Left lung (tissue), 10 donors: ENCODE measurements around the gene LY6G5C. TPM values are rescaled to one million over a fixed set of nuclear protein-coding genes. Genes with fewer than 3 reads are reported as not detected.

ENCODE experiments used
- ATAC-seq: fragments of 200-7000 bp; cut with Tn5 transposase; one replicate; pipeline ENCODE4 v1.9.1; 2020; ENCODE audit warnings: moderate library complexity
- DNase-seq, 4 donors: peaks; one replicate each; pipeline ENCODE4 v3.0.0-alpha.2; 2013 to 2020
- H3K27ac ChIP-seq, 2 donors: fragments of 200-600 bp; sonication (generic) in 1 of 2; one replicate each; pipeline versions ENCODE4 v1.5.0 to v1.8.0; 2020 to 2021
- H3K27me3 ChIP-seq, 2 donors: fragments of 200-600 bp; sonication (generic) in 1 of 2; one replicate each; pipeline versions ENCODE4 v1.5.0 to v1.8.0; 2020 to 2021
- H3K36me3 ChIP-seq, 2 donors: fragments of 200-600 bp; sonication (generic) in 1 of 2; one replicate each; pipeline versions ENCODE4 v1.5.0 to v1.8.0; 2020 to 2021
- H3K4me1 ChIP-seq, 2 donors: fragments of 200-600 bp; one replicate each; pipeline ENCODE4 v1.8.0; 2021
- H3K4me3 ChIP-seq, 2 donors: fragments of 200-600 bp; sonication (generic) in 1 of 2; one replicate each; pipeline versions ENCODE4 v1.5.0 to v1.8.0; 2020 to 2021; ENCODE audit warnings: mild to moderate bottlenecking in 1 of 2
- H3K9me3 ChIP-seq, 2 donors: fragments of 200-600 bp; sonication (generic) in 1 of 2; one replicate each; pipeline versions ENCODE4 v1.5.0 to v1.8.0; 2020 to 2021
- intact Hi-C, 2 donors: fragments of 100-400 bp; cut with DNase I; formaldehyde crosslinking; loops; one replicate each; pipeline versions ENCODE4 v1.11.2 to v1.14.2; 2022
- polyA plus RNA-seq, 6 donors: library from polyadenylated mRNA; unstranded; fragments of 120-200 nt; gene quantifications; one replicate each; pipeline ENCODE4 v1.2.1, GENCODE V29; 2013; ENCODE audit not compliant: insufficient read length in 6 of 6
- total RNA-seq, 2 donors: library from RNA; stranded (reverse); fragmentation: NEBNext Ultra II Directional; extraction: Animal tissue kit (Norgen Biotek cat#: 25700); gene quantifications; one replicate each; pipeline ENCODE4 v1.2.1, GENCODE V29; 2021
- TF ChIP-seq, protein P1 (sequence below), 2 donors: fragments of 200-600 bp; sonication (generic) in 1 of 2; IDR thresholded peaks; one replicate each; pipeline versions ENCODE4 v1.5.0 to v1.8.0; 2021; ENCODE audit warnings: antibody characterized with exemption in 2 of 2
- donor health status: DM: no; HTN: yes; CAD: no.
- donor health status: DM: no; HTN: no; CAD: no.

LY6G5C gene
- total and polyA plus RNA-seq, 8 donors: 2.9 to 6.3 (median 3.7) TPM

DNA sequence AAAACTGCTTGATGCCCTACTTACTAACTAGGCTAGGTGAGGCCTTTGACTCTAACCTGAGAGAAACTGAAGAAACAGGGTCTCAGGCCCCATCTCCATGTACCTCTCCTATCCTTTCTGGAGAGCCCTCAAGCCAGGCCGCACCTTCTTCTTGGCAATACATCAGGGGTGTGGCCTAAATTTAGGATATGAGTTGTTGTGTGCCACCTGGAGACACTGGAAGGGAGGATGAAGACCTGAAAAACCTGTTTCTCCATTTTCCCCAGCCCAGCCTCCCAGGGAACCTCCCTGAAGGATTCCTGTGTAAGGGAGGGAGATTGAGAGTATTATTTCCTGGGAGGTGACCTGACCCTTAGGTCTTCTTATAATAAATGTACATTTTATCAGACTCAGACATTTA, 37.4 kb upstream of the LY6G5C start:
- peak in 1 of 4 donors; percentile 69 for DNase-seq
- Histone ChIP-seq H3K27me3 (no peaks in the 10 kb centered on the region), H3K27ac (no peak overlapping the region), H3K9me3 (no peaks in the 10 kb centered on the region), H3K4me1 (no peaks in the 10 kb centered on the region), H3K36me3 (no peaks in the 10 kb centered on the region), H3K4me3 (no peak overlapping the region)
- ATAC-seq: peak; percentile 88
- TF ChIP-seq, protein P1, sequence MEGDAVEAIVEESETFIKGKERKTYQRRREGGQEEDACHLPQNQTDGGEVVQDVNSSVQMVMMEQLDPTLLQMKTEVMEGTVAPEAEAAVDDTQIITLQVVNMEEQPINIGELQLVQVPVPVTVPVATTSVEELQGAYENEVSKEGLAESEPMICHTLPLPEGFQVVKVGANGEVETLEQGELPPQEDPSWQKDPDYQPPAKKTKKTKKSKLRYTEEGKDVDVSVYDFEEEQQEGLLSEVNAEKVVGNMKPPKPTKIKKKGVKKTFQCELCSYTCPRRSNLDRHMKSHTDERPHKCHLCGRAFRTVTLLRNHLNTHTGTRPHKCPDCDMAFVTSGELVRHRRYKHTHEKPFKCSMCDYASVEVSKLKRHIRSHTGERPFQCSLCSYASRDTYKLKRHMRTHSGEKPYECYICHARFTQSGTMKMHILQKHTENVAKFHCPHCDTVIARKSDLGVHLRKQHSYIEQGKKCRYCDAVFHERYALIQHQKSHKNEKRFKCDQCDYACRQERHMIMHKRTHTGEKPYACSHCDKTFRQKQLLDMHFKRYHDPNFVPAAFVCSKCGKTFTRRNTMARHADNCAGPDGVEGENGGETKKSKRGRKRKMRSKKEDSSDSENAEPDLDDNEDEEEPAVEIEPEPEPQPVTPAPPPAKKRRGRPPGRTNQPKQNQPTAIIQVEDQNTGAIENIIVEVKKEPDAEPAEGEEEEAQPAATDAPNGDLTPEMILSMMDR (IDR thresholded peaks at IDR 0.05): no peak
- intact Hi-C loops: no loop called here

DNA sequence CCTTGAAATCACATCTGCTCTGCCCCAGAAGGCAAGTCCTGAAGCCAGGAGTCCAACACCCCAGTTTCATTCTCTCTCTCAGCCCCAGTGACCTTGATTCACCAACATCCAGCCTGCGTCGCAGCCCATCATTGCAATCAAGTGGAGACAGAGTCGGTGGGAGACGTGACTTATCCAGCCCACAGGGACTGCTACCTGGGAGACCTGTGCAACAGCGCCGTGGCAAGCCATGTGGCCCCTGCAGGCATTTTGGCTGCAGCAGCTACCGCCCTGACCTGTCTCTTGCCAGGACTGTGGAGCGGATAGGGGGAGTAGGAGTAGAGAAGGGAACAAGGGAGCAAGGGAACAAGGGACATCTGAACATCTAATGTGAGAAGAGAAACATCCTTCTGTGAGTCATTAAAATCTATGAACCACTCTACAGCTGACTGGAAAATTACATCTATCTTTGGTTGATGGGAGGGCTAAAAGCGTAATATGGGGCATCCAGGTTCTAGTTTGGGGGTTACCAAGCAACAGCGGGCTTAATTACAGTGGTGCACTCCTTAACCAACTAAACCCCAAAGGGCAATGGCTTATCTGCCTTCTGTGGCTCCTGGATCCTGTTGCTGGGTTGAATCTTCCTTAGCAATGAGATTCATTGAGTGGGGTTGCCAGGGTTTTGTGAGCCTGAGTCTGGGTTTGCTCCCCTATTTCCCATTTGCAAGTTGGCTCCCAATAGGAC, 36.8 kb upstream of the LY6G5C start:
- DNase-seq: no peak
- Histone ChIP-seq H3K9me3 (no peaks in the 10 kb centered on the region), H3K27me3 (no peaks in the 10 kb centered on the region), H3K4me3 (no peak overlapping the region), H3K27ac (no peak overlapping the region), H3K4me1 (no peaks in the 10 kb centered on the region), H3K36me3 (no peaks in the 10 kb centered on the region)
- intact Hi-C loops: no loop called here
- TF ChIP-seq, protein P1 (IDR thresholded peaks at IDR 0.05): no peak
- ATAC-seq: peak; percentile 25

DNA sequence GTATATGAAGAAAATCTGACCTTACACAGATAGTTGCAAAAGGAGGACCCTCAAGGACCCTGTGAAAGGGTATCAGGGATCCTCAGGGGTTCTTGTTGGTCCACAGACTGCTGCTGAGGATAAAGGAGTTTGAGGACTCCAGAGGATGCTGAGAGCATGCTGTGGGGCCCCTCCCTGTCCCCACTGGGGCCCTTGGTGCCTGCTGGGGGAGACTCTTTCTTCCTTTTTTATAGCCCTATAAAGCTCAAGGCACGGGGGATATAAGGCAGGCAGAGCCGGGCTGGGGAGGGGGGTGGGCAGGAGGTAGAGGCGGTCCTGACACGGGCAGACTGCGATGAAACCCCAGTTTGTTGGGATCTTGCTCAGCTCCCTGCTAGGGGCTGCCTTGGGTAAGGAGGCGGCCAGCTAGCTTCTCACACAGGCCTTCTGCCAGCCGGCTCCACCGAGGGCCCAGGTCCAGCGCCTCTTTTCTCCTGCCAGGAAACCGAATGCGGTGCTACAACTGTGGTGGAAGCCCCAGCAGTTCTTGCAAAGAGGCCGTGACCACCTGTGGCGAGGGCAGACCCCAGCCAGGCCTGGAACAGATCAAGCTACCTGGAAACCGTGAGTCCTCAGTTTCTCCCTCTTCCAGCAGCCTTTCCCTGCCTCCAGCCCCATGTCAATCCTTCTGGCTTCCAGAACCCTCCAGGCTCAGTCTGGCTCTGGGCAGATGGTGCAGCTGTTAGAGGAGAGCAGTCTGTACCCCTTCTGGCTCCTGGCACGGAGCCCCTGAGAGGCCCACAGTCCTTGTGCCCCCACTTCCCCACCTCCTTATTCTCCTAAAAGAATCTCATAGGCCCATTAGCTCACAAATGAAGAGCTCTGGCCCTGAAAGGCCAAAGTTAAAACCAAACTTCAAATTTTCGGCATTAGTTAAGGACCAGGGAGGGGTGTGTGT, 34.4 kb upstream of the LY6G5C start, which contains the start of gene LY6G6D:
Gene LY6G6D (plus strand): TSS at position 327 of the 937 bp plus-strand sequence. CDS start 8 bp downstream, at position 335.
- no peaks in the 10 kb centered on the region for H3K36me3 ChIP-seq
- no peak within 1 kb of the TSS for H3K27ac ChIP-seq
- no peaks in the 10 kb centered on the region for H3K9me3 ChIP-seq
- TF ChIP-seq, protein P1 (IDR thresholded peaks at IDR 0.05): no peak
- no peaks in the 10 kb centered on the region for H3K27me3 ChIP-seq
- H3K4me3 ChIP-seq: no peak within 1 kb of the TSS
- peak in 1 of 4 donors; percentile 66 for DNase-seq
- intact Hi-C loops: no loop called here
- H3K4me1 ChIP-seq: peaks cover 0 to 12% of the 10 kb centered on the region in 2 donors
- no peak for ATAC-seq

GRCh38 chr6:31713991-31714684, 33.3 kb upstream of the LY6G5C start:
- Histone ChIP-seq H3K9me3 (no peaks in the 10 kb centered on the region), H3K4me1 (peaks cover 0 to 12% of the 10 kb centered on the region in 2 donors), H3K27me3 (no peaks in the 10 kb centered on the region), H3K27ac (no peak overlapping the region), H3K36me3 (no peaks in the 10 kb centered on the region), H3K4me3 (no peak overlapping the region)
- ATAC-seq (no peak), DNase-seq (no peak)
- TF ChIP-seq, protein P1 (IDR thresholded peaks at IDR 0.05): no peak
- intact Hi-C loops: no loop called here
